GM21423 (cell line): ENCODE data around the gene DHODH.
"Not testable (repeated sequence)": the region's sequence is repeated elsewhere in the genome, so short reads cannot be mapped to it uniquely, and the experiment has no call there.

Experiments used
- ATAC-seq: cut with Tn5 transposase; IDR thresholded peaks from one replicate; pipeline ENCODE4 v1.9.1; 2021; ENCODE audit warnings: mild to moderate bottlenecking, moderate library complexity; ENCODE audit not compliant: unreplicated experiment

Gene DHODH

DNA sequence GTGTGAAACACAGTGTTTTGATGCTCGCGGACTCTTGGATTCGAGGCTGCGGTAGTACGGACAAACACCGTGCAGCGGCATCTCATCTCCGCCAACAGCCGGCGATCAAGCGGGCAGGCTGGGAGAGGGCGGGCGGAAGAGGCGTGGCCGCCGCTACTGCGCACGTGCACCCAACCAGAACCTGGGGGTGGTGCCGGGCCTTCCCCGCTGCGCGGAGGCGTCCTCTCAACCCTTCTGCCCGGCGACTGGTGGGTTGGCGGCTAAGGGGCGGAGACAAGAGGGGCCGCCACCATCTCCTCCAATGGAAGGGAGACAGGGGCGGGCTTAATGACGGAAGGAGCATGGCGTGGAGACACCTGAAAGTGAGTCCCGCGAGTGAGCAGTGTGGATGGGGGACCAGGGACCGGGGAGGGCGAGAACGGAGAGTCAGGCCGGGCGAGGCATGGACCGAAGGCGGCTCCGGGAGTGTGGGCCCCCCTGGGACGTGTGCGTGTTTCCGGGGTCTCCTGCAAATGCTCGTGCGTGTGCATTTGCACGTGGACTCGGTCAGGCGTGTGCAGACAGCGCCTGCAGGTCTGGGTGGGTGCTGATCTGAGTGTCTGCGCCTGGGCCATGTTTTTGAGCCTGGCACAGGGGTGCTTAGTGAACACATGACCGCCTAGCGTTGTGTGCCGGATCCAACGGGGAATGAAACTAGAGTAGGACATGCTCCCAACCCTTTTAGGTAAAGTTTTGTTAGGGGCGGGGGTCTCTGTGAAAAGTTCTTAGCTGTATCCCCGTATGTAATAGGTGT is at the start of gene DHODH:
TSS of gene DHODH (plus strand) at position 321 of the 793 bp plus-strand sequence. CDS start at position 342, 21 bp downstream.
- ATAC-seq, result peak; percentile 99

DNA sequence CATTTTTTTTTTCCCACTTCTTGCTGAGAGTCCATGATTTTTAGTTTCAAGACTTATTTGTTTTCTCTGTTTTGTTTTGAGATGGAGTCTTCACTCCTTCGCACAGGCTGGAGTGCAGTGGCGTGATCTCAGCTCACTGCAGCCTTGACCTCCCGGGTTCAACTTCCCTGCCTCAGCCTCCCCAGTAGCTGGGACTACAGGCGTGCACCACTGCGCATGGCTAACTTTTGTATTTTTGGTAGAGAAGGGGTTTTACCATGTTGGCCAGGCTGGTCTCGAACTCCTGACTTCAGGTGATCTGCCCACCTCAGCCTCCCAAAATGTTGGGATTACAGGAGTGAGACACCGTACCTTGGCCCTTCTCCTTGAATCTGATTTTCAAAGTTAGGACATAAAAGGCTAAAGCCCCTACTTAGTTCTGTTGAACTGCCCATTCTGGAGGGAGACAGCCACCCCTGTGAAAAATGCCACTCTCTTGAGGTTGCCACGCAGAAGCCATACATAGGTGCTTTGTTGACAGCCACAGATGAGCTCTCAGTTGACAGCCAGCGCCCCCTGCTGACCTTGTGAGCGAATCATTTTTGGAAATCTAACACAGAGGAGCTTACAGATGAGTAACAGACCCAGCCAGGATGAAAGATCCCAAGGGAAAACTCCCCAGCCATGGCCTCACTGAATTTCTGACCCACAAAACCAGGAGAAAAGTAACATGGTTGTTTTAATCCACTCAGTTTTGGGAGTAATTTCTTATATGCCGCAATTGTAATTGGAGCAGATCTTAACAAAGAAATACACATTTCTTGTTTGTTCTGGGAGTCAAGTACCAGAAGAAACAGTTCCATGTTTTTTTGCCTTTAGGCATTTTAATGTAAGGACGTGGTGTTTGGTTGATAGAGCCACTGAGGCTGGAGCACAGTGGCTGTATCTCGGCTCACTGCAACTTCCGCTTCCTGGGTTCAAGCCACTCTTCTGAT is 47.2 kb upstream of the DHODH start:
- peak; percentile 84 for ATAC-seq

DNA sequence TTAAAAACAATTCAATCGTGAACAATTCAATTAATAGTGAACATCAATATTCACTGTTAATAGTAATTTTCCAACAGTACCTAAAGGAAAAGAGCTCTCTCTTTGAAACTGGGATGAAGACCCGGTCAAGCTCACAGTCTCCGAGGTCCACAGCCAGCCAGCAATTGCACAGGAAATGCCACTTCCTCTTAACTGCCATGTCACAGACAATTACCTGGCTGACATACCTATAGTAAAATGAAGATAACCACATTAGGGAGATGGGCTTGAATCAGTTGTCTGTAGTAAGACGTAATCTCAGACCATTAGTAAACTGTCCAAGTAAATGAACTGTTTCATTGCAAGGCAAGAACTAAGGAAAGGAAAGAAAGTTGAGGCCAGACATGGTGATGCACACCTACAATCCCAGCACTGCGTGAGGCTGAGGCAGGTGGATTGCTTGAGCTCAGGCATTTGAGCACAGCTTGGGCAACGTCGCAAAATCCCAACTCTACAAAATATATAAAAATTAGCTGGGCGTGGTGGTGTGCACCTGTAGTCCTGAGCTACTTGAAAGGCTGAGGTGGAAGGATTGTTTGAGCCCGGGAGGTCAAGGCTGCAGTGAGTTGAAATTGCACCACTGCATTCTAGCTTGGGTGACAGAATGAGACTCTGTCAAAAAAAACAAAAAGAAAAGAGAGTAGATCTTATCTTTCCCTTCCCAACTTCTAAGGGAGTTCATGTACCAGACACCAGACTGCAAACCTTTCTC is 45.2 kb upstream of the DHODH start:
- no peak for ATAC-seq

DNA sequence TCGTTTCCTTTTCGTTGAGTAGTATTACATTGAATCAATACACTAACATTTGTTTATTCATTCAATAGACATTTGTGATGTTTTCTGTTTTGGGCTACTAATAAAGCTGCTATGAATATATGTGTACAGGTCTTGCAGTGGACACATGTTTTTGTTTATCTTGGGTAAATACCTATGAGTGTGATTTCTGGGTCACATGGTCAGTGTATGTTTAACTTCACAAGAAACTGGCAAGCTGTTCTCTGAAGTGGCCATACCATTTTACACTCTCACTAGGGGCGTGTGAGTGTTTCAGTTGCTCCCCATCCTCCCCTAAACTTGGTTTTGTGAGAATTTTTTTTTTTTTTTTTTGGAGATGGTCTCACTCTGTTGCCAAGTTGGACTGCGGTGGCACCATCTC is 43.3 kb upstream of the DHODH start:
- ATAC-seq, result no peak

DNA sequence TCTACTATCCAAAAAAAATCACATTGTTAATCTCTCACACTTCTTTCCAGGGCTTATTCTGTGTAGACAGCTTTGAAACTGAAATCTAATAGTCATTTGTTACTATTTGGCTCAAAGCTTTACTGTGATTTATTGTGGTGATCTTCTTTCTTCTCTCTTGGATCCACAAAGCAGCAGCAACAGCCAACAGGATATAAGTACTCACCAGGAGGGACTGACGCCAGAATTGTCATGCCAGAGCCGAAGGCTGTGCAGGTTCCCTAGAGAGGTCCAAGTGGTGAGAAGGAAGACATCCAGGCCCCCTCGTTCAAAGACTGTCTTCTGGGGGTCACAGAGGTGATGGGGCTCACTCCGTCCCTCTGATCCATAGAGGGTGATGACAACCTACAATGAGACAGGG is 41.6 kb upstream of the DHODH start:
- no peak for ATAC-seq

DNA sequence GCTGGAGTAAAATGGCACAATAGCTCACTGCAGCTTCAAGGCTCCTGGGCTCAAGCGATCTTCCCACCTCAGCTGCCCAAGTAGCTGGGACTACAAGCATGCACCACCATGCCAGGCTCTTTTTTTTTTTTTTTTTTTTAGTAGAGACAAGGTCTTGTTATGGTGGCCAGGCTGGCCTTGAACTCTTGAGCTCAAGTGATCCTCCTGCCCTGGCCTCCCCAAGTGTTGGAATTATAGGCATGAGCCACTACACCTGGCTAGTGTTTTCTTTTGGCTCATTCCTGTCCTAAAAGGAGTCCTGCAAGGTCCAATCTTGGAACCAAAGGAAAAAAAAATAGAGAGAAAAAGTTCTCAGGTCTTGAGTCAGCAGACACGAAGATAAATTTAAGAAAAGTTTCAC is 39.2 kb upstream of the DHODH start:
- ATAC-seq, result no peak

DNA sequence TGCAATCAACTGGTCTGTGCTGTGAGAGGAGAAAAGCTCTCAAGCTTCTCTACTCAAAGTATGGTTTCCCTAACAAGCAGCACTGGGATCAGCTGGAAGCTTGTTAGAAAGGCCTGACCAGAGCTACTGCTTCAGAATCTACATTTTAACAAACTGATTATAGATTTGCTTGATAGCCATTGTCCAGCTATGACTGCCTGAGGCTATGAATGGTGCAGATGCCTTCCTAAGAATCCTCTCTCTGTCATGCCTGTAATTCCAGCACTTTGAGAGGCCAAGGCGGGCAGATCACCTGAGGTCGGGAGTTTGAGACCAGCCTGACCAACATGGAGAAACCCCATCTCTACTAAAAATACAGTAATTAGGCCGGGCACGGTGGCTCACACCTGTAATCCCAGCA is 37.0 kb upstream of the DHODH start:
- ATAC-seq, result no peak

DNA sequence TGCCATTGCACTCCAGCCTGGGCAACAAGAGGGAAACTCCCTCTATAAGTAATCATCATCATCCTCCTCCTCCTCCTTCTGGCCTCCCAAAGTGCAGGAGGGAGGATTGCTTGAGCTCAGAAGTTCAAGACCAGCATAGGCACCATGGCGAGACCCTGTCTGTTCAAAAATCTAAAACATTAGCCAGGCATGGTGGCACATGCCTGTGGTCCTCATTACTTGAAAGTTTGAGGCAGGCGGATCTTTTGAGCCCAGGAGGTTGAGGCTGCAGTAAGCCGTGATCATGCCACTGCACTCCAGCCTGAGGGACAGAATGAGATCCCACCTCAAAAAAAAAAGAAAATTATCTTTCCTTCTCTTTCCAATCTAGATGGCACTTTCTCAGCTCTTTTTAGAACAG is 36.2 kb upstream of the DHODH start:
- ATAC-seq, result no peak

DNA sequence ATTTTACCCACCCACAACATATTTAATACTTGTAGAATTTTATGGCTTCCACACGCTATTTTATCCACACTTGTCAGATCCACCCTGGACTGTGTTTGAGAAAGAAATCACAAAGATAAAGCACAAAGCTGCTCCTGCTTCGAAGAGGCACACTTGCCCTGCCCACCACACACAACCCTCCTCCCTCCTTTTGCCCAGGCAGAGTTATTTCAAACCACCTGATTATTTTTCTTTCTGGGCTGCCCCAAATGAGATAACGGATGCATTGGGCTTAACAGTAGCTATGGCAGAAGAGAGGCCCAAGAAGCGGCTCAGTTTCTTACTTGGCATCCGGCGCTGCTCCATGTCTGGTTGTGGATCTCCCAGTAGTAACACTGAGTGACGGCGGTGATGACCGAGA is 35.5 kb upstream of the DHODH start:
- ATAC-seq, result no peak

DNA sequence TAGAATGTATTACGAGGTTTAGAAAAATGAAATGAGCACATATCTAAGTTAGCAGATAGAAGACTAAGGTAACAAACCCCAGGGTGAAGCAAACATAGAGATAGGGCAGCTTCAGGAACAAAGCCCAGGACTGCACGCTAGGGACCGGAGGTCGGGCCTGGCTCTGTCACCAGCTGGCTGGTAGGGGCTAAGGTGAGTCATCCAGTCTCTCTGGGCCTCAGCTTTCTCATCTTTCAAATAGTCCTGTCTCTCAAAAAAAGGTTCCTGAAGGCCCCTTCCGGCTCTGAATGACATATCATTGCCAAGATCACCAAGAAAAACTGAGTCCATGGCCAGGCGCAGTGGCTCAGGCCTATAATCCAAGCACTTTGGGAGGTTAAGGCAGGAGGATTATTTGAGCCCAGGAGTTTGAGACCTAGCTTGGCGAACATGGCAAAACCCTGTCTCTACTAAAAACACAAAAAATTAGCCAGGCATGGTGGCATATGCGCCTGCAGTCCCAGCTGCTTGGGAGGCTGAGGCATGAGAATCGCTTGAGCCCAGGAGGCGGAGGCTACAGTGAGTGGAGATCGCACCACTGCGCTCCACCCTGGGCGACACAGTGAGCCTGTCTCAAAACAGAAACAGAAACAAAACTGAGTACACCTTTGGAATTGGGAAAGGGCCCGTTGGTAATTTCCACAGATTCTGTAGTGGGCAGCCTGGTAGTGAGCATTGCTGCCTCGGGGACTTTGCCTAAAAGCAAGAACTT is 34.3 kb upstream of the DHODH start:
- ATAC-seq, result no peak

DNA sequence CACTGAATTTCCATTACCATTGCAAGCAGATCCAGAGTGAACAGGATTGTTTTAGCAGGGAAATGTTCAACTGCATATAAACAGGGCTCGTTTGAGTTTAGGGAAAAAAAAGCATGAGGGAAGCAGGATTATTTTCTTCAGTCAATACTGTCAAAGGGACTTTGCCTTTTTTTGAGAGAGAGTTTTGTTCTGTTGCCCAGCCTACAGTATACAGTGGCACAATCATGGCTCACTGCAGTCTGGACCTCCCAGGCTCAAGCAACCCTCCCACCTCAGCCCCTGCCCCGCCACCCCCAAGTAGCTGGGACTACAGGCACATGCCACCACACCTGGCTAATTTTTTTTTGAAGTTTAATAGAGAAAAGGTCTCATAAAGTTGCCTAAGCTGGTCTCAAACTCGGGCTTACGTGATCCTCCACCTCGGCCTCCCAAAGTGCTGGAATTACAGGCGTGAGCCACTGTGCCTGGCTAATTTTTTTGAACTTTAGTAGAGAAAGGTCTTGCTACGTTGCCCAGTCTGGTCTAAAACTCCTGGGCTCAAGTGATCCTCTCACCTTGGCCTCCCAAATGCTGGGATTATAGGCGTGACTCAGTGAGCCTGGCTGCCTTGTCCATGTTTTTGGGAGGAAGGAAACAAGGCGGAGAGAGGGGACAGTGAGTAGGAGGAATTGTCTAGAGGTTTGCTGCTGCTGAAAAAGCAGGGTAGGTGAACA is 23.1 kb upstream of the DHODH start:
- no peak for ATAC-seq

DNA sequence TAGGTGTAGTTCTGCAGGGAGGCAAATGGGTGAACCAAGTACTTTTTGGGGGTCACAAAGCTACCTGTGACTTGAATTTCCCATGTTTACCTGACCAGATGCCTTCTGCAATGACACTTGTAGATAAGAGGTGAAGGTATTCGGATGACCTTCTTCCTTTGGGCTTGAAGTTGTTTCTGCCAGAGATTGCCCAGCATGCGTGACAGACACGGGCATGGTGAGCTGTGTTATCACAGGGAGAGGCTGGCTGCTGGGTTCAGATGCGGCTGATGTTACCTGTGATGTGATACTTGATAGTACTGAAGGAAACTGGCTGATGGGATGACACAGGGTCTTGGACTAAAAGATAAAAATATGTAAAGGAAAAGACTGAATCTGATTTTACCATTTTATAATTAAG is 22.4 kb upstream of the DHODH start:
- ATAC-seq, result no peak

DNA sequence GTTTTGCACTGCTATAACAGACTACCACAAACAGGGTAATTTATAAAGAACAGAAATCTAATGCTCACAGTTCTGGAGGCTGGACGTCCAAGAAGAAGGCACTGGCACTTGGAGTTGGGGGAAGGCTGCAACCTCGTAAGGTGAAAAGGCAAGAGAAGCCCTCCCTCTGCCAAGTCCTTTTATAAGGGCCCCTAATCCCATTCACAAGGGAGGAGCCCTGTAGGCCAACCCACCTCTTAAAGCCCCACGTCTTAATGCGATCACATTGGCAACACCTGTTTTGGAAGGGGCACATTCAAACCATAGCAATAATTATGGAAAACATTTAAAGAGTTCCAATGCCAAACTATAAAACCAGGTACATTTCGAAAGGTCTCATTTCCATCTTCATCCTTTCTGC is 13.5 kb upstream of the DHODH start:
- no peak for ATAC-seq

DNA sequence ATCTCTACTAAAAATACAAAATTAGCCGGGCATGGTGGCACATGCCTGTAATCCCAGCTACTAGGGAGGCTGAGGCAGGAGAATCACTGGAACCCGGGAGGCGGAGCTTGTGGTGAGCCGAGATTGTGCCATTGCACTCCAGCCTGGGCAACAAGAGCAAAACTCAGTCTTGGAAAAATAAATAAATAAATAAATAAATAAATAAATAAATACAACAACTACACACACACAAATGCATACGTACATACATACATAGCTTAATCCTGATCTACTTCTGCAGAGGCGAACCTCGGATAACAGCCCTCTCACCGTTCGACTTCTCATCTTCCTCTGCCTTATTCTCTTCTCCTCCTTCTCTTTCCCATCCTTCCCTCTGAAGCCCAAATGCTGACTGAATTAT is 11.0 kb upstream of the DHODH start:
- ATAC-seq, result not testable (repeated sequence)

DNA sequence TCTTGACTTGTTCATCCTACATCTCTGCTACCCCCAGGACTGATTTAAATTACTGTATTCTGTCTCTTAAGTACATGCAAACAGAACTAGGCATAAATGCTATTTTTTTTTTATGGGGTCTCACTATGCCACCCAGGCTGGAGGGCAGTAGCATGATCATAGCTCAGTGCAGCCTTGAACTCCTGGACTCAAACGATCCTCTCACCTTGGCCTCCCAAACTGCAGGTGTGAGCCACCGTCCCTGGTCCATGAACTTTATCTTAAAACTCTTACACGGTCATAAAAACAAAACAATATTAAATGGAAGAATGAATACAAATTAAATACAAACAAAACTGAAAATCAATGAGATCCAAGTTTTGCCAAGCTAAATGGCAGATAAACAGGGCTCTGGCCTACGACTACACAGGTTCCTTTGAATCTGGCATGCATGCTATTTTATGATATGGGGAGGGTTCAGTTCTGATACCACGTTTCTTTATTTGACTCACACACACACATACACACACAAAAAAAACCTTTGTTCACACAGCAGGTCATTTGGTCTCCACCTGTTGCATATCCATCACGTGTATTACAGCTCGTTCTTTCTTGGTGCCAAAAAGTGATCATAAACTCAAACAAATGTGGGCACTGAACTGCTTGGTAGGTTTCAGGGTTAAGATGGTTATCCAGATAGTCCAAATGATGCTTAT is 7.2 kb upstream of the DHODH start:
- no peak for ATAC-seq

DNA sequence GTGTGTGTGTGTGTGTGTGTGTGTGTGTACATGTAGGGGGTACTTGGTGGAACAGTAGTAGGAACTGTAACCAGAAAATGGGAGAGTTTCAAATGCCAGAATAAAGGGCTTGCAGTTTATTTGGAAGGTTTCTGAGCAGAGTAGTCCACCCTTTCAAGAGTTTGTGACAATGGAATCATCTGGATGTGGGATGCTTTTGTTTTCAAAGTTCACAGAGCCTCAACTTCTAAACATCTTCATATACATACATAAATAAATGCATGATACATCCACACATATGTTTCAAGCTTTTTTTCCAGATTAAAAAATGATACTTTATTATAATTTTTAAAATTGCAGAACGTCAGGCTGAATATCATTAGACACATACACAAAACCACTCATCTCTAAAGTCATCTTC is 5.9 kb upstream of the DHODH start:
- ATAC-seq, result no peak

DNA sequence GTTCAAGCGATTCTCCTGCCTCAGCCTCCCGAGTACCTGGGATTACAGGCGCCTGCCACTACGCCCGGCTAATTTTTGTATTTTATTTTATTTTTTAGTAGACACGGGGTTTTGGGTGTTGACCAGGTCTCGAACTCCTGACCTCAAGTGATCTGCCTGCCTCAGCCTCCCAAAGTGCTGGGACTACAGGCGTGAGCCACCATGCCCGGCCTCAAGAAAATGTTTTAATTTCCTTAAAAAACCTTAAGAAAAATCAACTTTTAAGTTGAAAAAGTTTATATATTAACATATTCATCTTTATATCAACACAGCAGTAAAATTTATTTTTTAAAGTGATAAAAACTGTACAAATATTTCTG is 500 bp upstream of the DHODH start:
- ATAC-seq, result not testable (repeated sequence)

DNA sequence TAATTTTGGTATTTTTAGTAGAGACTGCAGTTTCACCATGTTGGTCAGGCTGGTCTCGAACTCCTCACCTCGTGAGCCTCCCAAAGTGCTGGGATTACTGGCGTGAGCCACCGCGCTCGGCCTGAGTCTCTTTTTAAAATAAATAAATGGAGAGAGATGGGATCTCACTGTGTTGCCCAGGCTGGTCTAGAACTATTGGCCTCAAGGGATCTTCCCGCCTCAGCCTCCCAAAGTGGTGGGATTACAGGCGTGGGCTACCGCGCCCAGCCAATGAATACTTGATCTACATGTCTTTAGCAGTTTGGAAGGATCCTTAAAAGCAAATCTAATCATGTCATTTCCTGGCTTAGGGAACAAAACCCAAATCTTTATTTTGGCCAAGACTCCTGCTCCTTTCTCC is 1.2 kb downstream of the DHODH start:
- ATAC-seq, result no peak

DNA sequence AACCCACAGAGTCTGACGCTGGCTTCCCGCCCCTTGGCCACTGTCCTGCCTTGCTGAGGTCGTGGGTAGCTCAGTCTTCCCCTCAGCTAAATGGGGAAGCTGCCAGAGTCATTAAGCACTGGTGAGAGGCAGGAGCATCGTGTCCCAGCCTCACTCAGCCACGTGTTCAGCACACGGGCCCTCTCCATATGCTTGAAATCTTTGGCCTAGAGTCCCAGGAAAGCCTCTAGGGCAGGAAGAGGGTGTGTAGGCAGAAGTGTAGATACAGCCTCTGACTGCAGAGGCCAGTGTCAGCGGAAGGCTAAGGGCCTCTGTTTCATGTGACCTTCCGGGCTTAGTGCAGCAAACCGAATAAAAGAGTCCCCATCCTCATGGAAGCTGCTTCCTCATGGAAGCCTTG is 4.1 kb downstream of the DHODH start:
- no peak for ATAC-seq
